Ovary (tissue), 3 donors: Measurements from ENCODE around the gene FANCL.

ENCODE experiments used
- EP300 ChIP-seq: sonication (generic); formaldehyde crosslinking; IDR thresholded peaks from one replicate; pipeline ENCODE4 v1.6.1; 2017; ENCODE audit warnings: antibody characterized with exemption
- POLR2A ChIP-seq: fragments of 450-650 bp; IDR thresholded peaks from one replicate; pipeline ENCODE4 v1.6.1; 2017; ENCODE audit warnings: antibody characterized with exemption, mild to moderate bottlenecking, moderate library complexity
- TF ChIP-seq, protein P1 (sequence below), 3 donors: fragments of 450-650 bp in 2 of 3; fragments of 200-600 bp in 1 of 3; IDR thresholded peaks; one replicate each; pipeline versions ENCODE4 v1.5.1 to v1.8.0; 2016 to 2022; ENCODE audit warnings: antibody characterized with exemption in 3 of 3, mild to moderate bottlenecking in 1 of 3
- donor health status: DM: no; HTN: no; CAD: no.

DNA sequence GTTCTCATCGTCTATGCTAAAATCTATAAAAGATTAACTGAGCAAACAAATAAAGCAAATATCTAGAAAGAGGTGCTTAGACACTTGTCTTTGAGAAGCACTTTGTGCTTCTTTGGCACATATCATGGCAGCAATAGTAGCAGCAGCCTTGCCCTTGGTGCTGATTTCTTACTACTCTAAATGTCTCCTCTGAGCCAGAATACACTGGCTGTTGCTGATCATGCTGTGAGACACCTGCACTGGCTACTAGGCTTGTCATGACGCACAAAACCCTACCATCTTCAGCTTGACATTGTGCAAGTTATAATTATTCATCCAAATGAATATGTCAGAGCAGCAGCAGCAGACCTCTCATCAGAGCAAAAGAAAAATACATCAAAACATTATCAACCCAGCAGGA is 46.7 kb downstream of the FANCL start:
- TF ChIP-seq POLR2A: no peak
- TF ChIP-seq, protein P1, sequence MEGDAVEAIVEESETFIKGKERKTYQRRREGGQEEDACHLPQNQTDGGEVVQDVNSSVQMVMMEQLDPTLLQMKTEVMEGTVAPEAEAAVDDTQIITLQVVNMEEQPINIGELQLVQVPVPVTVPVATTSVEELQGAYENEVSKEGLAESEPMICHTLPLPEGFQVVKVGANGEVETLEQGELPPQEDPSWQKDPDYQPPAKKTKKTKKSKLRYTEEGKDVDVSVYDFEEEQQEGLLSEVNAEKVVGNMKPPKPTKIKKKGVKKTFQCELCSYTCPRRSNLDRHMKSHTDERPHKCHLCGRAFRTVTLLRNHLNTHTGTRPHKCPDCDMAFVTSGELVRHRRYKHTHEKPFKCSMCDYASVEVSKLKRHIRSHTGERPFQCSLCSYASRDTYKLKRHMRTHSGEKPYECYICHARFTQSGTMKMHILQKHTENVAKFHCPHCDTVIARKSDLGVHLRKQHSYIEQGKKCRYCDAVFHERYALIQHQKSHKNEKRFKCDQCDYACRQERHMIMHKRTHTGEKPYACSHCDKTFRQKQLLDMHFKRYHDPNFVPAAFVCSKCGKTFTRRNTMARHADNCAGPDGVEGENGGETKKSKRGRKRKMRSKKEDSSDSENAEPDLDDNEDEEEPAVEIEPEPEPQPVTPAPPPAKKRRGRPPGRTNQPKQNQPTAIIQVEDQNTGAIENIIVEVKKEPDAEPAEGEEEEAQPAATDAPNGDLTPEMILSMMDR (IDR thresholded peaks at IDR 0.05): no peak
- no peak for TF ChIP-seq EP300
